ENCODE measurements around the gene HMCN2.

GRCh38 chr9:130227833-130228232 is 37.7 kb upstream of the HMCN2 start:
- TF ChIP-seq, protein P1, sequence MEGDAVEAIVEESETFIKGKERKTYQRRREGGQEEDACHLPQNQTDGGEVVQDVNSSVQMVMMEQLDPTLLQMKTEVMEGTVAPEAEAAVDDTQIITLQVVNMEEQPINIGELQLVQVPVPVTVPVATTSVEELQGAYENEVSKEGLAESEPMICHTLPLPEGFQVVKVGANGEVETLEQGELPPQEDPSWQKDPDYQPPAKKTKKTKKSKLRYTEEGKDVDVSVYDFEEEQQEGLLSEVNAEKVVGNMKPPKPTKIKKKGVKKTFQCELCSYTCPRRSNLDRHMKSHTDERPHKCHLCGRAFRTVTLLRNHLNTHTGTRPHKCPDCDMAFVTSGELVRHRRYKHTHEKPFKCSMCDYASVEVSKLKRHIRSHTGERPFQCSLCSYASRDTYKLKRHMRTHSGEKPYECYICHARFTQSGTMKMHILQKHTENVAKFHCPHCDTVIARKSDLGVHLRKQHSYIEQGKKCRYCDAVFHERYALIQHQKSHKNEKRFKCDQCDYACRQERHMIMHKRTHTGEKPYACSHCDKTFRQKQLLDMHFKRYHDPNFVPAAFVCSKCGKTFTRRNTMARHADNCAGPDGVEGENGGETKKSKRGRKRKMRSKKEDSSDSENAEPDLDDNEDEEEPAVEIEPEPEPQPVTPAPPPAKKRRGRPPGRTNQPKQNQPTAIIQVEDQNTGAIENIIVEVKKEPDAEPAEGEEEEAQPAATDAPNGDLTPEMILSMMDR (IDR thresholded peaks at IDR 0.05), result no peak
- no peak for TF ChIP-seq POLR2A (IDR thresholded peaks at IDR 0.05)
